Type B pancreatic cell (in vitro differentiated cells): ENCODE measurements around the gene PPP1R1A. TPM values are rescaled to one million over a fixed set of nuclear protein-coding genes. Genes with fewer than 3 reads are reported as not detected.

Source experiments
- DNase-seq: peaks from one replicate; pipeline ENCODE4 v3.0.0; 2021; ENCODE audit warnings: mixed read lengths; ENCODE audit not compliant: unreplicated experiment; ENCODE audit errors: extremely low spot score
- H3K27ac Mint-ChIP-seq: 2 replicates; pipeline ENCODE4 v1.8.0; 2021; ENCODE audit warnings: mild to moderate bottlenecking, mixed read lengths
- H3K27me3 Mint-ChIP-seq: 2 replicates; pipeline ENCODE4 v1.8.0; 2021; ENCODE audit warnings: mixed read lengths
- H3K36me3 Mint-ChIP-seq: 2 replicates; pipeline ENCODE4 v1.8.0; 2021; ENCODE audit warnings: mixed read lengths
- H3K4me1 Mint-ChIP-seq: one replicate; pipeline ENCODE4 v1.8.0; 2021; ENCODE audit warnings: mixed read lengths; ENCODE audit not compliant: unreplicated experiment
- H3K4me3 Mint-ChIP-seq: 2 replicates; pipeline ENCODE4 v1.8.0; 2021; ENCODE audit warnings: mild to moderate bottlenecking, mixed read lengths
- H3K9me3 Mint-ChIP-seq: 2 replicates; pipeline ENCODE4 v1.8.0; 2021; ENCODE audit warnings: mixed read lengths
- CTCF ChIP-seq: fragments of 200-600 bp; sonication (generic); conservative IDR thresholded peaks from 2 replicates; pipeline ENCODE4 v1.5.0; 2021; ENCODE audit warnings: antibody characterized with exemption, mild to moderate bottlenecking
- total RNA-seq: library from RNA; stranded (reverse); gene quantifications from 2 replicates; pipeline ENCODE4 v1.2.1, GENCODE V29; 2021; ENCODE audit warnings: low replicate concordance

PPP1R1A gene
- total RNA-seq, 1 donor from 2014 or later, result 24.9 TPM

GRCh38 chr12:54593135-54593534, 4.7 kb upstream of the PPP1R1A start:
- Mint-ChIP-seq H3K4me3 (no peak overlapping the region), H3K9me3 (no peaks in the 10 kb centered on the region), H3K27me3 (peaks cover 42% of the 10 kb centered on the region), H3K4me1 (peaks cover 29% of the 10 kb centered on the region), H3K27ac (no peak overlapping the region), H3K36me3 (no peaks in the 10 kb centered on the region)
- DNase-seq, result no peak
- TF ChIP-seq CTCF, result no peak

- Mint-ChIP-seq H3K27me3 (peaks cover 50% of the 10 kb centered on the region), H3K36me3 (no peaks in the 10 kb centered on the region), H3K27ac (no peak overlapping the region), H3K4me3 (no peak overlapping the region), H3K9me3 (no peaks in the 10 kb centered on the region), H3K4me1 (peaks cover 31% of the 10 kb centered on the region)
- no peak for TF ChIP-seq CTCF
- no peak for DNase-seq
Measured at GRCh38 chr12:54592316-54592715, 3.9 kb upstream of the PPP1R1A start.

- TF ChIP-seq CTCF, result no peak
- peaks cover 33% of the 10 kb centered on the region for H3K4me1 Mint-ChIP-seq
- H3K4me3 Mint-ChIP-seq, result peak overlapping the region; percentile 78
- H3K9me3 Mint-ChIP-seq, result no peaks in the 10 kb centered on the region
- no peak overlapping the region for H3K27ac Mint-ChIP-seq
- peaks cover 52% of the 10 kb centered on the region for H3K27me3 Mint-ChIP-seq
- H3K36me3 Mint-ChIP-seq, result no peaks in the 10 kb centered on the region
- no peak for DNase-seq
Measured at GRCh38 chr12:54590978-54591591, 2.6 kb upstream of the PPP1R1A start.

GRCh38 chr12:54589964-54590363, 1.5 kb upstream of the PPP1R1A start:
- Mint-ChIP-seq H3K4me1 (peaks cover 33% of the 10 kb centered on the region), H3K9me3 (no peaks in the 10 kb centered on the region), H3K27ac (peak overlapping the region; percentile 45), H3K27me3 (peaks cover 64% of the 10 kb centered on the region), H3K4me3 (peak overlapping the region; percentile 83), H3K36me3 (no peaks in the 10 kb centered on the region)
- DNase-seq, result no peak
- TF ChIP-seq CTCF, result no peak

GRCh38 chr12:54588890-54589267, 420 bp upstream of the PPP1R1A start:
- TF ChIP-seq CTCF, result no peak
- H3K36me3 Mint-ChIP-seq, result no peaks in the 10 kb centered on the region
- peaks cover 74% of the 10 kb centered on the region for H3K27me3 Mint-ChIP-seq
- DNase-seq, result no peak
- no peaks in the 10 kb centered on the region for H3K9me3 Mint-ChIP-seq
- H3K4me1 Mint-ChIP-seq, result peaks cover 38% of the 10 kb centered on the region
- no peak overlapping the region for H3K27ac Mint-ChIP-seq
- H3K4me3 Mint-ChIP-seq, result peak overlapping the region; percentile 83
